MG63 (cell line): ENCODE measurements around the gene WNK1. TPM values are rescaled to one million over a fixed set of nuclear protein-coding genes. Genes with fewer than 3 reads are reported as not detected.

Source experiments
- DNase-seq: peaks from one replicate; pipeline ENCODE4 v3.0.0-alpha.2; 2020
- H3K27me3 ChIP-seq: fragments of 250-450 bp; sonication (Bioruptor Pico); 2 replicates; pipeline ENCODE4 v1.5.1; 2020; ENCODE audit warnings: mild to moderate bottlenecking, moderate library complexity
- H3K36me3 ChIP-seq: fragments of 250-450 bp; sonication (Bioruptor Pico); 2 replicates; pipeline ENCODE4 v1.5.1; 2020; ENCODE audit warnings: mild to moderate bottlenecking, moderate library complexity
- H3K4me3 ChIP-seq: fragments of 250-450 bp; sonication (Bioruptor Pico); 2 replicates; pipeline ENCODE4 v1.5.1; 2020; ENCODE audit warnings: mild to moderate bottlenecking, moderate library complexity
- H3K9me3 ChIP-seq: fragments of 250-450 bp; sonication (Bioruptor Pico); 2 replicates; pipeline ENCODE4 v1.5.1; 2020; ENCODE audit warnings: mild to moderate bottlenecking, moderate library complexity
- total RNA-seq: library from RNA; depleted of rRNA; stranded (reverse); fragments of >200 nt; shearing (Covaris generic); gene quantifications from 2 replicates; pipeline ENCODE4 v1.2.3, GENCODE V29; 2014; ENCODE audit warnings: low replicate concordance

Gene WNK1
- total RNA-seq, 1 experiment from 2014 or later = 25.0 TPM

DNA sequence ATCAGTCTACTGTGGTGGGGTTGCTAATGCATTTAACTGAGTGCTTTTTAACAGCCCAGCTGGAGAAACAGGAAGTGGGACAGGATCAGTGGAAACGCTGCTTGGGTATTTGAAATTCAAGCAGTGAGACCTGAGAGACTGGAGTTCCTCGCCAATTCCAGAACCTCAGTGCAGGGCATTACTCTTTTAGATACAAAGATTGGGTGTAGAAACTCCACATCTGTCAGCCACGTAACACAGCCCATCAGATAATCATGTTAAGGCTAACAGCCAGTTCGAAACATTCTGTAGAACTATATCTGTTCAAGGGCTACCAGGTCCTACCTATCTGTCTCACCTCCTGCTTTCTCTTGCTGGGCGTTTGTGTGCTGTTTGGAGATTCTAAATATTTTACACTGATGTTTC lies 151.6 kb downstream of the WNK1 start:
- Histone ChIP-seq H3K36me3 (peaks cover 82% of the 10 kb centered on the region), H3K4me3 (no peak overlapping the region), H3K27me3 (no peaks in the 10 kb centered on the region), H3K9me3 (no peaks in the 10 kb centered on the region)
- DNase-seq = no peak

DNA sequence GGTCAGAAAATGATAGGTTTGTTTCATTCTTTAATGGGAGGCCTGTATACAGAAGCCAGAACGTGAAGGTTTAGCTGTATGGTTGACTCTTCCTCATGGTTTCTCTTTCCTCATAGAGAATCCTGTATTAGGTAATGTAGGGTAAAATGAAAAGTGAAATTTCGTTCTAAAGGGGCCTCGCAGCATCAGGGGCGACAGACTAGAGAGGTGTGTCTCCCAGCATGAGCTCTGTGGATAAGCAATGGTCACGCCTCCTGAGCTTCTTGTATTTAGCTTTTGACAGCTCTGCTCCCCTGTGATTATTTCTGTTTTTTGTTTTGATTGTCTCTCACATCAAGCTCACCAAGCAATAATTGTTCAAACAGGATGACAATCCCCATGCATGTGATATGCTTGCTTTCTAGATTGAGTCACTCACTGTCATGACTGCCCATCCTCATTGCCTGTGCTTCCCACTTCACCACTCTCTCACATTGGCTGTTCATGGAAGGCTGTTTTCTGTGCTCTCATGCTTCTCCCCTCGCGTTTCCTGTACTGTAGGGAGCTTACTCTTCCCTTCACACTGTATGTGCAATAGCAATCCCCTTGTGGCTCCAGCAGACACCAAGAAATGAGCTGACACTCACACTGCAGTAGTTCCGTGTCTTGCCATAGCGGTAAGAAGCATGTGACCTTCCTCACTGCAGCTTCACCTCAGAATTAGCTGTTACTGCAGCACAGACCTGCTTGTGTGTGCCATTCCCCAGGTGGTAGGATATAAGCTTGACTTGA lies 153.1 kb downstream of the WNK1 start:
- H3K4me3 ChIP-seq = no peak overlapping the region
- no peak for DNase-seq
- H3K36me3 ChIP-seq = peaks cover 86% of the 10 kb centered on the region
- H3K27me3 ChIP-seq = no peaks in the 10 kb centered on the region
- no peaks in the 10 kb centered on the region for H3K9me3 ChIP-seq

DNA sequence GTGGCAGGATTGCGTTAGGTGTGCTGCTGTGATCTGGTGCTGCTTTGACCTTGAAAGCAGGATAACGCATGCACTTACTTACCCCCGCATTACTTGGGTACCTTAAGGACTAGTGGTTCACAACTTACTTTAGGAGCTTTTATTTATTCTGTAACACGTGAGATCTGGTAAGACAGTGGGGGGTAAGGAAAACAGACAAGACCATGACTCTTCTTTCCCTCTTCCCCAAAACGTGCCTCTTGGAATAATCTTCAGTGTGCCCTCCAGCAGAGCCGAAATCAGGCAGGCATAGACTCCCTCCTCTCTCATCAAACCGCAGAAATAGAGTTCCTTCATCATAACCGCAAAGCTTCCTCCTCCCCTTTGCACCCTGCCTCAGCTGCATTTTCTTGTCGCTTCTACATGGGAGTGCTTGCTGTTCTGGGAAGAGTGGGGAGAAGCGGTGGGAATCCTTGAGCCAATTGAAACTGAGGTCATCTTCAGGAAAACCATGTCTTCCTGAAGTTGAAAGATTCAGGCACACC lies 153.7 kb downstream of the WNK1 start:
- Histone ChIP-seq H3K9me3 (no peaks in the 10 kb centered on the region), H3K27me3 (no peaks in the 10 kb centered on the region), H3K36me3 (peaks cover 81% of the 10 kb centered on the region), H3K4me3 (no peak overlapping the region)
- DNase-seq = no peak

DNA sequence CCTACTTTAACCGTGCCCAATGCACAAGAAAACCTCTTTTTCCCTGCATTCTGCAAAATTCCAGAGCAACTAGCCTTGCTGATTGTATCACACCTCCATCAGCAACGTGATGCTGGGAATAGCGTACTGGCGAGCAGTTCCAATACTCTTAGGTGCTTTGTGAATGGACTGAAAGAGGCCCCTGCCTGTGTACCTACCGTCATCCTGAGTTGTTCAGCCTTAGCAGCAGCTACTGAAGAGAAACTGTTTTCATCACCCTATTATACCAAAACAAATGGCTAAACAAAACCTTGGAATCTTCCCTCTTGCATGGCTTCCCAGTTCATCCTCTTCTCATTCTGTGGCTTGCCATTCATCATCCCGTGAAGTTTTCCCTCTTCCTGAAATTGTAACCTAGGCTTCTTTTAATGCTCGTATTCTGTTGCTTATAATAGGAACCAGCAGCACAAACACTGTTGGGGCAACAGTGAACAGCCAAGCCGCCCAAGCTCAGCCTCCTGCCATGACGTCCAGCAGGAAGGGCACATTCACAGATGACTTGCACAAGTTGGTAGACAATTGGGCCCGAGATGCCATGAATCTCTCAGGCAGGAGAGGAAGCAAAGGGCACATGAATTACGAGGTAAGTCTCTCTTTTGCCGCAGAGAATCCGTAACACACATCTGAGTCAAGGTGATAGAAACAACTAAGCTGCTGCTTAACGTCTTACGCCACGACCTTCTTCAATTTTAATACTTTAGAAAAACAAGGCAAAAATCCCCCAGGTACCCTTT lies 155.2 kb downstream of the WNK1 start:
- Histone ChIP-seq H3K27me3 (no peaks in the 10 kb centered on the region), H3K4me3 (no peak overlapping the region), H3K36me3 (peaks cover 82% of the 10 kb centered on the region), H3K9me3 (no peaks in the 10 kb centered on the region)
- DNase-seq = no peak

DNA sequence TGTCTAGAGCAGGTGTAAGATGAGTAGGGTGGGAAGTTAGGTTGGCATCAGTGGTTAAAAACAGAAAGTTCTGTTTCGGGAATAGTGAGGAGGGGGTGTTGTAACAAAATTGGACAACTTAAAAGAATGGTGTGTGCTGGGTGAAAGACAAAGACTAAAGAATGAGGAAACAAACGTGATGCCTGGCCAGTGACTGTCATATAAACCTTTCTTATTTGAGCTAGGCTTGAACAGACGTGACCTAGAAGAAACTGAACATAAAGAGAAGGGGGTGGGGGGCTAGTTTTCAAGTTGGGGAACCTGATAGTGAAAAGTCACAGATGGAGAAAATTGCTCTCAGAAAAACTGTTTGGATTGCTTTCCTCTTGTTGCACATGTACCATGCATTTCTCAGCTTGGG lies 157.5 kb downstream of the WNK1 start:
- no peaks in the 10 kb centered on the region for H3K9me3 ChIP-seq
- H3K4me3 ChIP-seq = no peak overlapping the region
- no peak for DNase-seq
- H3K36me3 ChIP-seq = peaks cover 80% of the 10 kb centered on the region
- no peaks in the 10 kb centered on the region for H3K27me3 ChIP-seq

DNA sequence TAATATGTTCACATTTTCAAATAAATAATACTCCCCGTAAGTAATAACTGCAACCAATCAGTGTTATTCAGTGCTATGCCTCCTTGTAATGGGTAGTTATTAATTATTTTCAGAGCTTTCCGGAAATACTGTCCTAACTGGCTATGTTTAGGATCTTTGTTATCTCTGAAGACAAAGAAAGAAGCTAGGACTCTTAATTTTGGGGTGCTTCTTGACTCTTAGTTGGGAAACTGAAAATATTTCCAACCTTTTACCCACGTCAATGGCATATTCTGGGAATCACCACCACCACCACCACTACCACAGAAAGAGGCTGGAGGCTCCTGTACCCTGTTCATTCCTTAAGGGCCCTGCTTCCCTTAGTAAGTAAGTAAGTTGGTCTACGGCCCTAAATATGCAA lies 158.0 kb downstream of the WNK1 start:
- Histone ChIP-seq H3K9me3 (no peaks in the 10 kb centered on the region), H3K36me3 (peaks cover 80% of the 10 kb centered on the region), H3K4me3 (no peak overlapping the region), H3K27me3 (no peaks in the 10 kb centered on the region)
- DNase-seq = no peak

DNA sequence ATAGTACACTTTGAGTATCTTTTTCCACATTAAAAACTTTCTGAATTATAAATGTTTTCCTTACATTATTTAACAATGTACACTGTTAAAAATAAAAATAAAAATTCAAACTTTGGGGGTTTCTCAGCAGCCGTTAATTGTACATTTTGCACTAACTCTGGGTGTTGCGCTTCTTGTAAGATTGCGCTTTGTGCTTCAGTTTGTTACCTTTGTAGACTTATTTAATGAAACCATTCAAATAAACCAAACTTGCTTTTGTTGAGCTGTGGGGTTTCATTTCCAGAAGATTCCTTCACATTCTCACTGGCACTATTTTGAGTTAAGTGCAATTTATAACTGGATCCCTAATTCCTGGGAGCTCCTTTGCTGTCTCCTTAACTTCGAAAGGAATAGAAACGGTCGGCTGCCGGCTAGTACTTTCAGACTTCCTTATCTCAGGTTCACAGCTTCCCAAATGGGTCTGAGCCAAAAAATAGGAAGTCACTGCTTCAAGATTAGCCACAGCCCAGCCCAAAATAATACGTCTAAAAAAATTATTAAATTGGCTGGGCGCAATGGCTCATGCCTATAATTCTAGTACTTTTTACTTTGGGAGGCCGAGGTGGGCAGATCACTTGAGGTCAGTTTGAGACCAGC lies 158.9 kb downstream of the WNK1 start:
- Histone ChIP-seq H3K27me3 (no peaks in the 10 kb centered on the region), H3K4me3 (no peak overlapping the region), H3K36me3 (peaks cover 78% of the 10 kb centered on the region), H3K9me3 (no peaks in the 10 kb centered on the region)
- no peak for DNase-seq

DNA sequence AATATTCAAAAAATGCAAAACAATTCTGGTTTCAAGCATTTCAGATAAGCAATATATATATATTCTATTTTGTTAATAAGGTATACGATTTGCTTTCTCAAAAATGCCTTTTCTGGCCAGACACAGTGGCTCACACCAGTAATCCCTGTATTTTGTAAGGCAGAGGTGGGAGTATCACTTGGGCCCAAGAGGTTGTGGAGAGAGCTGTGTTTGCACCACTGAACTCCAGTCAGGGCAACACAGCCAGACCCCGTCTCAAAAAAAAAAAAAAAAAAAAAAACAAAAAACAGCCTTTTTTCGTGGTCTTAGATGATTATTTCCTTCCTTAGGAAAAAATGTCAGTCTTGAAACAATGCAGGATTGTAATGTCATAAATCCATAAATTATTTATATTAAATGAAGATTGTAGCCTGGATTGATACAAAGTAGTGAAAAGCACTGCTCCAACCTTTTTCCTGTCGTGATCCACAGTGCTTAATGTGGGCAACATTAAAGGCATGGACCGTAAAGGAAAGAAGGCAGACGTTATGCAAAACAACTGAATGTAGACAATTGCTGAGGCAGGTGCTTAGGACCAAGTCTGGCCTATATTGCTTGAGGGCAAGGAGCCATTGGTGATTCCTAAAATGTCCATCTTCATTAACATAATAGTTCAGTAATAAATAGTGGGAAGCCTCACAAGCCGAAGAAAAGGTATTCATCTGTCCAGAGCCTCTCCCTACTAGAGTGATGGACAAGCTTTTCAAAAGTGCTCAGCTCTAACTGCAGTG lies 160.3 kb downstream of the WNK1 start:
- H3K4me3 ChIP-seq = no peak overlapping the region
- DNase-seq = no peak
- H3K36me3 ChIP-seq = peaks cover 82% of the 10 kb centered on the region
- H3K27me3 ChIP-seq = no peaks in the 10 kb centered on the region
- no peaks in the 10 kb centered on the region for H3K9me3 ChIP-seq

DNA sequence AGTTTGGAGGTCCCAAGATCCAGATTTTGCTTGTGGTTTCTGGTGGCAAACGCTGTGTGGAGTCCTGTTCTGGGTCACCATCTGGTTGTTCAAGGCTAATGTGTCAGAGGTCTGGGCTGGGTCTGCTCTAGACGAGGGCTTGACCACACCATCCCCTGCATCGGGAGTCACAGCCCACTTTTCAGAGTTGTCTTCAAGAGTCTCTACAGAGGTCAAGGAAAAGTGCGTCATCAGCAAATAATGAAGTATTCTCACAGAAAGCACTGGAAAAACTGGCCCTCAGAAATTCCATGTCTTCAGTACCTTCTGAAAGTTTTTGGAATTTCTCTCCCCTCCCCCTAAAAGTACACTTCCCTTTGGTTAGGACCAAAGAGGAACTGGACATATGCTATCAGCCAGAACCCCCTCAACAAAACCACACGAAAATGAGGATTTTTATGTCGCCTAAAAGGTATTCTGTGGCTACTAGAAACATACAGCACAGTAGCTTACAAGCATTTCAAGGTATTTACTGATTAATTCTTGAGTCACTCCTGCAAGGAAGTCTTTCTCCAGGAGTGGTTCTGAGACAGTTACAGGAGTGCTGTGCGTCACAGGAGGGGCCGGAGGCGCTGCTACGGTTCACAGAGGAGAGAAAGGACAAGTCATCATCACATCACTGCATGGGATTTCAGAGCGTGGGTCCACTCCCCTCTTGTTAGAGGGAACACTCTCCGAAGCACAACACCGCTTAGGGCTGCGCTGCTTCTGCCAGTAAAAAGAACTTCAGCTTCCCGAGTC lies 161.7 kb downstream of the WNK1 start:
- Histone ChIP-seq H3K4me3 (no peak overlapping the region), H3K9me3 (no peaks in the 10 kb centered on the region), H3K36me3 (peaks cover 78% of the 10 kb centered on the region), H3K27me3 (no peaks in the 10 kb centered on the region)
- no peak for DNase-seq

DNA sequence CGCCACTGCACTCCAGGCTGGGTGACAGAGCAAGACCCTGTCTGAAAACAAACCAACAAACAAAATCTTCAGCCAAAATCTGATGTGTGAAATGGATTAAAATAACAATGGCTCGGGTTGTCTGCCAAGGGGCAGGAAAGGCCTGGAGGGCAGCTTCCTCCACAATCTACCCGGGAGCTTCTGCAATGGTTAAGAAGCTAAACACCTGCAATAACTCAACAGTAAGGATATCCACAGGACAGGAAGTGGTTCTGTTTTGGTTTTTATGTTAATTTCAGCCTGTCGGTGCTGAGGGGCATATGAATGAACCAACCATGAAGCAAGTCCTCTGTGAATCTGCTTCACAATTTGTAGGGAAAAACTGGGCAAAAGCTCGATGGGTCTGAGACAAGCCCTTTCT lies 162.7 kb downstream of the WNK1 start:
- DNase-seq = no peak

DNA sequence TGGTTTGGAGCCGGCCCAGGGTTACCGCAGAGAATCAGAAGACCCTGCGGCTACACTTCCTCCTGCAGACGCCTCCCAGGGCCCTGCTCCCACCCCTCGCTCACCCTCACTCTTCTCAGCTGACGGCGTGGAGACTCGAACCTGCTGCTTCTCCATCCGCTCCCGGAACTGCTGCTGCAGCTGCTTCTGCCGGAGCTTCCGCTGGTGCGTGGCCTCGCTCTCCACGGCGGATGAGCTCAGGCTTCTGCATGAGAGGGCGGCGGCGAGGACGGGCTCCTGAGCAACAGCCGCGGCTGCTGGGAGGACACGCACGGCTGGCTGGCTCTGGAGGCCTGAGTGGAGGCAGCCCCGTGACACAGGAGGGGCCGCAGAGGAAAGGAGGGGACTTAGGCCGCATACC lies 163.9 kb downstream of the WNK1 start:
- no peaks in the 10 kb centered on the region for H3K9me3 ChIP-seq
- no peaks in the 10 kb centered on the region for H3K27me3 ChIP-seq
- no peak for DNase-seq
- H3K36me3 ChIP-seq = peaks cover 70% of the 10 kb centered on the region
- no peak overlapping the region for H3K4me3 ChIP-seq

More for the DNA sequence above, 162.7 kb downstream of the WNK1 start:
- no peaks in the 10 kb centered on the region for H3K27me3 ChIP-seq
- peaks cover 69% of the 10 kb centered on the region for H3K36me3 ChIP-seq
- H3K9me3 ChIP-seq = no peaks in the 10 kb centered on the region
- H3K4me3 ChIP-seq = no peak overlapping the region

DNA sequence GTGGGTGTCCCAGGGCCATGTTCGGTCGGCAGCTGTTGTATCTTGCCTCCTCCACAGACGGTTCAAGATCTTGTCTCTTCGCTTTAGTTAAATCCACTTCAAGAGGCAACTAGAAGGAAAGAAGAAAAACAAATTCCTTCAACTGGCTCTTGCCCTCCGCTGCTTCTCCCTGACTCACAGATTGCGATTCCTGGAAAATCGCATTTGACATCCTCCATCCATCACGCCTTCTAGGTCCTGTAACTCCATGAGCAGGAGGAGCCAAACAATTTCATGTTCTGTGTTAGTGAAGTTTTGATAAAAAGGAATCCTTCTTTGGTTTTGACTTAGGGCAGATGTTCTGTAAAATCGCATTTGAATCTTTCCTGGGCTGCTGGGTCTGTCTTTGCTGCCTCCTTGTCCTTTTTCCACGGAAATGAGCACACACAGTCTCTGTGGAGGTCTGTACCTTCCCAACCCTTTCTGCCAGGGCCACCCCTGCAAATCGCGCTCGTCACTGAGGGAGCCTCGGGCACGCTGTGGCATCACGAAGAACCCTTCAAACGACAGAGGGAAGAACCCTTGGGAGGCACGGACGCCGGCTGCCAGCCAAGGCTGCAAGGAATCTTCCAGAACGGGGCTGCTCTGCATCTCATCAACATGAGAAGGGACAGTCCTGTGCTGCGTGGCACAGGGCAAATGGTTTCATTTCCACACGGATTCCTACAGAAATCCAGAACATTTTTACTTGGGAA lies 164.5 kb downstream of the WNK1 start:
- Histone ChIP-seq H3K4me3 (no peak overlapping the region), H3K36me3 (peaks cover 66% of the 10 kb centered on the region), H3K27me3 (no peaks in the 10 kb centered on the region), H3K9me3 (no peaks in the 10 kb centered on the region)
- no peak for DNase-seq

DNA sequence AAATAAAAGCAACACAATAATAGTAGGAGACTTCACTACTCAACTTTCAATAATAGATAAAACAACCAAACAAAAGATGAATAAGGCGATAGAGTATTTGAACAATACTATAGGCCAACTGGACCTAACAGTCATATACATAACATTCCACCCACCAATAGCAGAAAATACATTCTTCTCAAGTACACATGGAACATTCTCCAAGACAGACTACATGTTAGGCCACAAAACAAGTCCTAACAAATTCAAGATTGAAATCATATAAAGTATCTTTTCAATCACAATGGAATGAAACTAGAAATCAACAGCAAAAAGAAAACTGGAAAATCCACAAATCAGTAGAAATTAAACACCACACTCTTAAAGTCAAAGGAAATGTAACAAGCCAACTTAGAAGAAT lies 168.3 kb downstream of the WNK1 start:
- H3K36me3 ChIP-seq = peaks cover 50% of the 10 kb centered on the region
- no peaks in the 10 kb centered on the region for H3K27me3 ChIP-seq

DNA sequence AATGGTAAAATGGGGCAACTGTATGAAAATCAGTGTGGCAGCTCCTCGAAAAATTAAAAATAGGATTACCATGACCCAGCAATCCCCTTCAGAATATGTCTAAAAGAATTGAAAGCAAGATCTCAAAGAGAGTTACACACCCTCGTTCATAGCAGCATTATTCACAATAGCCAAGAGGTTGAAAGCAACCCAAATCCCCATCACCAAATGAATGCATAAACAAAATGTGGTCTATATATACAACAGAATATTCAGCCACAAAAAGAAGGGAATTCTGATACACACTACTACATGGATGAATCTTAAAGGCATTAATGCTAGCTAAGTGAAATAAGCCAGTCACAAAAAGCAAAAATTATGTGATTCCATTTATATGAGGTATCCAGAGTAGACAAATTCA lies 169.9 kb downstream of the WNK1 start:
- Histone ChIP-seq H3K4me3 (no peak overlapping the region), H3K36me3 (peaks cover 42% of the 10 kb centered on the region), H3K27me3 (no peaks in the 10 kb centered on the region), H3K9me3 (no peaks in the 10 kb centered on the region)
- no peak for DNase-seq

More for the DNA sequence above, 168.3 kb downstream of the WNK1 start:
- no peak for DNase-seq
- Histone ChIP-seq H3K9me3 (no peaks in the 10 kb centered on the region), H3K4me3 (no peak overlapping the region)

DNA sequence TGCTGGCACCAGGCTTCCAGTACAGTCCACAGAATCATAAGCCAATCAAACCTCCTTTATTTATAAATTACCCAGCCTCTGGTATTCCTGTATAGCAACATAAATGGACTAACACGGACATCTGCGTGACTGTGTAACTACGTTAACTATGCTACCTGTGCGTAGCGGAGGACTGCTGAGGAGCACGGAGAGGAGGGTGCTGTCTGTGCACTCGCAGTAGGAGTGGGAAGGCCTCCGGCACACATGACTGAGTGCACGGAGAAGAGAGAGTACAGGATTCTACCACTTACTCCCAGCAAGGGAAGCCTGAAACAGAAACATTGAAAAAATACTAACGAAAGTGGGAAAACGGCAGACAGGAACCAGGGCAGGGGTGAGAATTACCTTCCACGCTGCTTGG lies 174.3 kb downstream of the WNK1 start:
- Histone ChIP-seq H3K36me3 (peaks cover 56% of the 10 kb centered on the region), H3K27me3 (no peaks in the 10 kb centered on the region), H3K4me3 (no peak overlapping the region), H3K9me3 (no peaks in the 10 kb centered on the region)
- no peak for DNase-seq
